ENCODE results near the gene ATP6V0C. TPM values are rescaled to one million over a fixed set of nuclear protein-coding genes. Genes with fewer than 3 reads are reported as not detected.

The ATP6V0C gene
- total RNA-seq, 2 donors from 2014 or later: 114 to 164 TPM

DNA sequence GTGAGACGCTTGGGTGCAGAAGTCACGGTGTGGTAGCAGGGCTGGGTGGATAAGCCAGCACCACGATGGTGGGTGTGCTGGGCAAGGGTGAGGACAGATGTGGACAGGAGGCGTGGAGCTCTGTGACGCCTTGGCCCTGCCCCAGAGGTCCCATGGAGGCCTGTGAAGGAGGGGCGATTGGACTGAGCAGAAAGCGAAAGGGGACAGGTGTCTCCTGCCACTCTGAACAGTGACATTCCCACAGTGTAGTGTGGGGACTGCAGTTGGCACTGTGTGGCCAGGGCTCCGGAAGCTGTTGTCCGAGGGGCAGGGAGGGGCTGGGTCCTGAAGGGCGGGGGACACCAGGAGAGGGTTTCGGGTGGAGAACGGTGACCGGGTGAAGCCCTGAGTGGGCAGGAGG, 31.5 kb upstream of the ATP6V0C start:
- intact Hi-C loops (cut with DNase I): no loop called here
- WGBS: 74% methylated on average over 13 of the region's 13 CpGs
- no peak for DNase-seq (ENCODE audit: low spot score)
- no peaks in the 10 kb centered on the region for H3K9me3 ChIP-seq
- H3K36me3 ChIP-seq: no peaks in the 10 kb centered on the region
- no peaks in the 10 kb centered on the region for H3K27me3 ChIP-seq (replicated peaks; ENCODE audit: insufficient read depth)
- no peak overlapping the region for H3K4me3 ChIP-seq
- peak overlapping the region; percentile 65 to 69 for H3K27ac ChIP-seq
- TF ChIP-seq POLR2A (IDR thresholded peaks at IDR 0.05): no peak
- TF ChIP-seq, protein P1, sequence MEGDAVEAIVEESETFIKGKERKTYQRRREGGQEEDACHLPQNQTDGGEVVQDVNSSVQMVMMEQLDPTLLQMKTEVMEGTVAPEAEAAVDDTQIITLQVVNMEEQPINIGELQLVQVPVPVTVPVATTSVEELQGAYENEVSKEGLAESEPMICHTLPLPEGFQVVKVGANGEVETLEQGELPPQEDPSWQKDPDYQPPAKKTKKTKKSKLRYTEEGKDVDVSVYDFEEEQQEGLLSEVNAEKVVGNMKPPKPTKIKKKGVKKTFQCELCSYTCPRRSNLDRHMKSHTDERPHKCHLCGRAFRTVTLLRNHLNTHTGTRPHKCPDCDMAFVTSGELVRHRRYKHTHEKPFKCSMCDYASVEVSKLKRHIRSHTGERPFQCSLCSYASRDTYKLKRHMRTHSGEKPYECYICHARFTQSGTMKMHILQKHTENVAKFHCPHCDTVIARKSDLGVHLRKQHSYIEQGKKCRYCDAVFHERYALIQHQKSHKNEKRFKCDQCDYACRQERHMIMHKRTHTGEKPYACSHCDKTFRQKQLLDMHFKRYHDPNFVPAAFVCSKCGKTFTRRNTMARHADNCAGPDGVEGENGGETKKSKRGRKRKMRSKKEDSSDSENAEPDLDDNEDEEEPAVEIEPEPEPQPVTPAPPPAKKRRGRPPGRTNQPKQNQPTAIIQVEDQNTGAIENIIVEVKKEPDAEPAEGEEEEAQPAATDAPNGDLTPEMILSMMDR (IDR thresholded peaks at IDR 0.05): no peak
- TF ChIP-seq POLR2AphosphoS5 (IDR thresholded peaks at IDR 0.05): no peak
- H3K4me1 ChIP-seq (replicated peaks): peaks cover 2% of the 10 kb centered on the region

DNA sequence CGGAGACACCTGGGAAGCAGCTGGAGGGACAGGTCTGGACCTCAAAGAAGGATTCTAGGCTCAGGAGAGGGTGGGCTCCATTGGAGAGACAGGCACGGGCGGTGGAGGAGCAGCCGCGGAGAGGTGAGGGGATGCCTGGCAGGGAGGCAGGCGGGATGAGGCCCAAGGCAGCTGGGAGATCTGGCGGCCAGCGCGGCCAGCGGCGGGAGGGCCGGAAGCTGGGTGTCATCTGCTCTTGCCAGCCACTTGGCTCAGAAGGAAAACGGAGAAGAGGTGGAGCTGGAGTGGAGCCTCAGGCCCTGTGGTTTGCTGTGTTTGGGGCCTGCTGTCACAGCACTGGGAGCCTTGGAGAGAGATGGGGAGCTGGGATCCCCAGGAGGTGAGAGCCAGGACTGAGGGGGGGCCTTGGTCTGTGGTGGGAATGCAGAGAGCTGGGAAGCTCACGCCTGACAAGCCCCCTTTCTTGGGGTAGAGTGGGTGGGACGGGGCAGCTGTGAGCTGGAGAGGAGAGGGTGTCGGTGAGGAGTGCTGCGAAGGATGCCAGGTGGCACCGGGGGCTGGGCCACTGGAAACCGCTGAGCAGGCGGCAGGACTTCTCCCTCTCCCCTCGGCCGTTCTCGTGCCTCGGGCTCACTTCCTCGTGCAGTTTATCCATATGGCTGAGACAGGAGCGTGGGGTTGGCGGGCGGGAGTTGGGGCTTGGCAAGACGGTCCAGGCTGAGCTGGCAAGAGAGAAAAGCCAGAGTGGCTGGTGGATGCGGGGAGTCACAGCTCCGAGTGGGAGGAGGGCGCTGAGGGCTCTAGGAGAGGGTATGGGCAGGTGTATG, 30.8 kb upstream of the ATP6V0C start:
- Histone ChIP-seq H3K4me3 (peak overlapping the region in 1 of 2 donors; percentile 1), H3K9me3 (no peaks in the 10 kb centered on the region), H3K27me3 (replicated peaks; ENCODE audit: insufficient read depth) (no peaks in the 10 kb centered on the region), H3K36me3 (no peaks in the 10 kb centered on the region), H3K4me1 (replicated peaks) (peaks cover 2% of the 10 kb centered on the region), H3K27ac (peak overlapping the region; percentile 65 to 69)
- DNase-seq (ENCODE audit: low spot score): peak; percentile 66
- TF ChIP-seq POLR2AphosphoS5 (IDR thresholded peaks at IDR 0.05) (peak; percentile 57), POLR2A (IDR thresholded peaks at IDR 0.05) (no peak)
- WGBS: 14% methylated on average over 32 of the region's 32 CpGs
- intact Hi-C loops (cut with DNase I): no loop called here

DNA sequence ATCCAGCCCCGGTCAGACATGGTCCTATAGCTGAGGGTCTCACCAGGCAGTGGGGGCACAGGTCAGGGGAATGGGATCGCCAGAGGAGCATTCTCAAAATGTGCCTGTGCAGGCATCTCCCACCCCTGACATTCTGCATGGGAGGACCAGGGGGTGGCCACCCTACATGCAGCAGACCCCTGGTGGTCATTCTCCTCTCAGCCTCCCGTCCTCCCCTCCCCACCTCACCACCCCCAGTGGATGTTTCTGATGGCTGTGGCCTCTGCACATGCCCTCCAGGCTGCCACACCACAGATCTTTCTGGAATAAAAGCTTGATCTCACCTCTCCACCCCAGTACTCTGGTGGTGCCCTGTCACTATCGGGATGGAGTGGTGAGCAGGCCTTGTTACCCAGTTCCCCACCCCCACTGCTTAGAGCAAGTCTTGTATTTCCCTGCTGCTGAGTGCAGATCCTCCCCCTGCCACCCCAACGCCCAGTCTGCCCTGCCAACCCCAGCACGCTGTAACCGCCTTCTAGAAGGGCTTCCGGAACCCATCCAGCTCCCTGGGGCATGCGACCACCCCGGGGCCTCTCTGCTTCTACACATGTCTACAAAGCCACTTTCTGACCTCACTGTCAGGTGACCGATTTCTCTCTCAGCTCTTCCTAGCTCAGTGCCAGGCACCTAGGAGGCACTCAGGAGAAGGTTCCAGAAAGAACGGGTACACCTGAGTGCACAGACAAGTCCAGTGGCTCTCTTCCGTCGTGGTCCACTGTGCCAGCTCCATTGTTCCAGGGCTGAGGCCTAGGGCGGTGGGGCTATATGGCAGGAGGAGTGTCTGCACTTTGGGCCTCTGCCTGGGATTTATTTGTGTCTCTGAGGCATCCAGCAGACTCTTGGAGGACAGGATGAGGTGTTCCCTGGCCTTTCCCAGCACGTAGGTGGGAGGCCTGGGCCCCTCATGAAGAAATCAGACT, 29.5 kb upstream of the ATP6V0C start:
- Histone ChIP-seq H3K36me3 (no peaks in the 10 kb centered on the region), H3K4me1 (replicated peaks) (peaks cover 2% of the 10 kb centered on the region), H3K27me3 (replicated peaks; ENCODE audit: insufficient read depth) (no peaks in the 10 kb centered on the region), H3K4me3 (no peak overlapping the region), H3K27ac (no peak overlapping the region), H3K9me3 (no peaks in the 10 kb centered on the region)
- DNase-seq (ENCODE audit: low spot score): no peak
- TF ChIP-seq POLR2AphosphoS5 (IDR thresholded peaks at IDR 0.05) (no peak), POLR2A (IDR thresholded peaks at IDR 0.05) (no peak)
- TF ChIP-seq, protein P1 (IDR thresholded peaks at IDR 0.05): no peak
- intact Hi-C loops (cut with DNase I): no loop called here
- 75% methylated on average over 16 of the region's 16 CpGs for WGBS

DNA sequence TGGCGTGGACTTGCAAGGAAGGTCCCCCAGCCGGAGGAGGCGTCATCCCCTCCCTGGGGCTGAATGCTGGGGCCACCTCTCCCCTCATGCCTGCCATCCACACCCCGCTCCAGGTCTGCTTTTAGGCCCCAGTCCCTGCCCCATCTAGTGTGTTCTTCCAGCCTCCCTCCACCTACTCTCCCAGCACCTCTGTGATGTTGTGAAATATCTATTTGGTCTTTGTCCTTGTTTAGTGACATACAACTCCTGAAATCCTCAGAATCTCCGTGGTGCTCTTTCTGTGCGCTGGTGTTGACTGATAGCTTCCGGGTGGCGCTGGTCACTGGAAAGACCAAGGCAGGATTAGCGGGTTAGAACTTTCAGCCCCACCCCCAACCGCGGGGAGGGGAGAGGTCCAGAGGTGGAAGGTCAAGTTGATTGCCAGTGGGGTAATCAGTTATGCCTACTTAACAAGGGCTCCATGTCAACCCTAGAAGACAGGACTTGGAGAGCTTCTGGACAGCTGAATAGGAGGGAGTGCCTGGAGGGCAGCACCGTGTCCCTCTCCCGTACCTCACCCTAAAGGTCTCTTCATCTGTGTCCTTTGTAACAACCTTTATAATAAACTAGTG, 28.7 kb upstream of the ATP6V0C start:
- no peak overlapping the region for H3K27ac ChIP-seq
- H3K9me3 ChIP-seq: no peaks in the 10 kb centered on the region
- no peaks in the 10 kb centered on the region for H3K27me3 ChIP-seq (replicated peaks; ENCODE audit: insufficient read depth)
- DNase-seq (ENCODE audit: low spot score): no peak
- TF ChIP-seq, protein P1 (IDR thresholded peaks at IDR 0.05): no peak
- TF ChIP-seq POLR2A (IDR thresholded peaks at IDR 0.05): no peak
- no peak for TF ChIP-seq POLR2AphosphoS5 (IDR thresholded peaks at IDR 0.05)
- H3K4me3 ChIP-seq: no peak overlapping the region
- peaks cover 2% of the 10 kb centered on the region for H3K4me1 ChIP-seq (replicated peaks)
- WGBS: 79% methylated on average over 13 of the region's 13 CpGs
- intact Hi-C loops (cut with DNase I): no loop called here
- no peaks in the 10 kb centered on the region for H3K36me3 ChIP-seq

Data from prostate gland (tissue), 2 donors.